Measurements from ENCODE around the gene COPS8.

- TF ChIP-seq, protein P1, sequence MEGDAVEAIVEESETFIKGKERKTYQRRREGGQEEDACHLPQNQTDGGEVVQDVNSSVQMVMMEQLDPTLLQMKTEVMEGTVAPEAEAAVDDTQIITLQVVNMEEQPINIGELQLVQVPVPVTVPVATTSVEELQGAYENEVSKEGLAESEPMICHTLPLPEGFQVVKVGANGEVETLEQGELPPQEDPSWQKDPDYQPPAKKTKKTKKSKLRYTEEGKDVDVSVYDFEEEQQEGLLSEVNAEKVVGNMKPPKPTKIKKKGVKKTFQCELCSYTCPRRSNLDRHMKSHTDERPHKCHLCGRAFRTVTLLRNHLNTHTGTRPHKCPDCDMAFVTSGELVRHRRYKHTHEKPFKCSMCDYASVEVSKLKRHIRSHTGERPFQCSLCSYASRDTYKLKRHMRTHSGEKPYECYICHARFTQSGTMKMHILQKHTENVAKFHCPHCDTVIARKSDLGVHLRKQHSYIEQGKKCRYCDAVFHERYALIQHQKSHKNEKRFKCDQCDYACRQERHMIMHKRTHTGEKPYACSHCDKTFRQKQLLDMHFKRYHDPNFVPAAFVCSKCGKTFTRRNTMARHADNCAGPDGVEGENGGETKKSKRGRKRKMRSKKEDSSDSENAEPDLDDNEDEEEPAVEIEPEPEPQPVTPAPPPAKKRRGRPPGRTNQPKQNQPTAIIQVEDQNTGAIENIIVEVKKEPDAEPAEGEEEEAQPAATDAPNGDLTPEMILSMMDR (IDR thresholded peaks at IDR 0.05) = no peak
- no peak for TF ChIP-seq POLR2A (IDR thresholded peaks at IDR 0.05)
Observed at GRCh38 chr2:237149425-237149824, 63.7 kb downstream of the COPS8 start.

All from sigmoid colon (tissue), 3 donors.